HG03378 (cell line): Measurements from ENCODE around the gene TRIB2.

Source experiments
- ATAC-seq: cut with Tn5 transposase; IDR thresholded peaks from one replicate; pipeline ENCODE4 v1.9.1; 2021; ENCODE audit warnings: mild to moderate bottlenecking, moderate library complexity; ENCODE audit not compliant: unreplicated experiment

Gene TRIB2

DNA sequence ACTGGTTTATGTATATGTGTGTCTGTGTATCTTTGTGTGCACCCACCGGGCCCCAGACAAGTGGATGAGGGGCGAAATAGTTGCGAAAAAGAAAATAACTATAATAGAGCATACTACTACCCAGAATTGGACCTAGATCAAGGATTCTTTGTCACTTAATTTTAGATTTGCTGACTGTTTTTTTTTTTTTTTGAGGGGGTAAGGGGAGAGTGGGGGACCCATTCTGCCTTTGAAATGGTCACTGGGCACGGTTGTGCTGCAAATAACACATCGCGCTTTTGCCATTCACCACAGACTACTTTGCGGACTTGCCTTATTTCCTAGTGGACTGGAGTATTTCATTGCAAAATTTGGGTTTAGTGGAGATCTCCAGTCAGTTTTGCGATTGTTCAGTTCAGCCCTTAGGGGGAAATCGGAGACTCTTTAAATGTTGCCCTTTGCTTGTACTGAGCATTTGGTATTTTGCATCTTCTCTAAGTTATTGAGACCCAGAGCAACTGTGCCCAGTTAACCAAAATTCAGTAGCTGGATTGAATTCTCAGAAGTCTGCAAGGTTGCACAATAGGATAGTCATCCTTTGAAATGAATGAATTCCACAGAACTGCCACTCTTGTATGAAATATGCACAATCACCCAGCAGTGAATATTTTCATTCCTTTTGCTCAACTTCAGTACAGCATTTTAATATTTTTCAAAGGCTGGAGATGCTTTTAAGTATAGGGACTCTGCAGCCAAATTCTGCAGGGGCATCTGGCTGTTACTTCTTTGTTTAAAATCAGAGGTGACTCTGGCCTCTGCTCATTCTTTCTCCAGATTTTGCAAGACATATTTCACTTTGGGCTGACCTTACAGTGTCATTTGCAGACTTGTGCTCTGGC, 2.9 kb downstream of the TRIB2 start:
- ATAC-seq: no peak

DNA sequence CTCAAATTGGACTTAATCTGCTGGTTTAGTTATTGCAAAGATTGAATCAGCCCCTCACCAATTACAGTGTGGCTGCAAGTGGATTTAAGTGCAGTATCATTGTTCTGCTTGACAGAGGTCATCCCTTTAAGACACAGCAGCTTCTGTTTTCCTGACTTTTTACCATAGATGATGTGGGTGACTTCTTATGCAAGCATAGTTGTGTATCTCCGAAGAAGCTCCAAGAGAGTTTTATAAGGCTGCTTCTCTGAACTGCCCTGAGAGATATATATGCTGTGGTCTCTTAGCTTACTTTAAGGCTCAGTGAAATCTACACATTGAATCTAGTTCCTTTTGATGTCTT, 3.5 kb downstream of the TRIB2 start:
- ATAC-seq: no peak

DNA sequence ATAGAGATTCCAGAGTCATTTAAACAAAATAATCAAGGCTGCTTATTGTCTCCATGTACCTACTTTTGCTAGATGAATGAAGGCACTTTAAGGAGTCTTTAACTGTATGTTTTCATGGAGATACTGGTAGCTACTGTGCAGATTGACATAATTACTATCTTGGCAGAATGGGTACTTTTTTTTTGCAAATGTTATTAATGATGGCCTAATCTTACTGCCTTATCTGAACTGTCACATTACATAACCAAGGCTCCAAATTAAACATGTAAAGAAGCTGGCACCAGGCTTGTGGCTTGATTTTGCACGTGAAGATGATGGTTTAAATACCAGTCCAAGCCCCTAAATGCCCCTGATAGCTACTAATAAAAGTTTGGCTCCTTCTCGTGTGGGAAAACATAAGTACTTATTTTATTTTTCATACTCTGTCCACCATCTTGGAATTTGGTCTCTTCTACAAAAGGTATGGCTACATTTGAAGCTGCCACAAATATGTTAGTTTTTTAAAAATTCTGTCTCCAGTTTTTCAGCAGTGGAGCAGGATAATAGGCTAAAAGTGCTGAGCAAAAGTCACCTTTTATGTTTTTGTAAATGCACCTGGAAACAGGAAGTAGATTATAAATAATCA, 4.1 kb downstream of the TRIB2 start:
- ATAC-seq: no peak

DNA sequence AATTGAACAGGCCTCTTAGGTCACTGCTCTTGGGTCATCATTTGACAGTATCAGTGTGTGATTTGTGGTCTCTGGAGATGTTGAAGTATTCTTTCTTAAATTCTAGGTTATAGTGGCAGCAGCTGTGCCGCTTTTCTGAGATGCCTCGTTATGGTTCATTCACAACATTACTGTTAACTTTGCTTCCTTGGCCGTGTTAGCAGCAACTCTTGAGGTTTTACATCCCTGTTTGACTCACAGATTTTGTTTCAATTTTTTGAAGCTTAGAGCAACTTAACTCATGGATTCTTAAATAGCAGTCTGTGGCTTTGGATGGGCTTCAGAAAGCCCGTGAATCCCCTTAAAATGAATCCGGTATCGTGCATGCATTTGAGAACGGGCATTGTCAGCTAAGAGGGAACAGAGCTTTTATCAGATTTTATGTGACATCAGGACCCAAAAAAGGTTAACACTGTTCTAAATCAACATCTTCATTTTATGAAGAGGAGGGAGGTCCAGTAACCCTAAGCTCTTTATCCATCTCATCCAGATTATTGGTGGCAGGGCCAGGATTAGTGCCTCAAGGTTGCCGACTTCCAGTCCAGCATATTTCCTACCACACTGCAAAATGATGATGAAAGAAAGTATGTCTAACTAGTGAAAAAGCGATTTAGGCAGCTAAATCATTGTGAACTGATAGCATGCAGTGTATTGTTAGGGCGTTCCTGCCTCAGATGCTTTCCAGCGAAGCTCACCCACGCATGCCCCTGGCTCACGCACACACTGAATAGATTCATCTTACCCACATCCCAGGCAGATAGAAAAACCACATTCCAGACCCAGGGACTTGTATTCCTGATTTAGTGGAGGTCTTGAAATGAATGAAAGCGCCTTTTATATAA, 5.1 kb downstream of the TRIB2 start:
- no peak for ATAC-seq

DNA sequence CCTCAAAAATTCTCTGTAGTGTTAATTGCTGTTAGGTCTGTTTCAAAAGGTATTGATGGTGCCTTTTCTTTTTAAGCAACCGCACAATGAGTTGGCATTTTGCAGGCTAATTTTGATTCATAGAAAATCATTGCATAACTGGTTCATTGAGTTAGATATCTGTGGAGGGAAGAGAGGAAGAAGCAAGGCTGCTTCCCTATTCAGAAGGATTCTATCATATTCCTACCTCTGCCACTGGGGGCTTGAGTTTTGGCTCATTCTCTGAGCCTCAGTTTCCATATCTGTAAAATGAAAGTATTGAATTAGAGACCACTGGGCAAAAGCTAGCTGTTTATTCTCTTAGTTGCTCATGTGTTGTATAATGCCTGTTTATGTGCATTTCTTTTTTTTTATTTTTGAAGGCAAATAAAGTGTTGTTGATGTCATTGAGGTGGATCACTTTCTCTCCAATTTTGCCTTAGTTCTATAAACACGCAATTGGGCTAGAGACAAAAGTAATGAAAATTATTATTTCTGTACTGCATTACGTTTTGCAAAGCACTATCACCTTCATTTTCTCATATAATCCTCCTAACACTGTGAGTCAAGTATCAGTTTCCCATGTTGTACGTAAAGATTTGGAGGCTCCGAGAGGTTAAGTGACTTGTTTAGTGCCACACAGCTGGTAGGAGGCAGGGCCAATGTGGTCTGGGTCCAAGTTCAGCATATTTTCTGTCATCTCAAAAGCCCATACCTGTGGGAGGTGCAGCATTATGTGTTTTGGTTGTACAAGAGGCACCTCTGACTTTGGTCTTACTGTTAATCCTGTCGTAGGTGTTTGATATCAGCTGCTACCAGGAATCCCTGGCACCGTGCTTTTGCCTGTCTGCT, 5.9 kb downstream of the TRIB2 start:
- ATAC-seq: no peak

DNA sequence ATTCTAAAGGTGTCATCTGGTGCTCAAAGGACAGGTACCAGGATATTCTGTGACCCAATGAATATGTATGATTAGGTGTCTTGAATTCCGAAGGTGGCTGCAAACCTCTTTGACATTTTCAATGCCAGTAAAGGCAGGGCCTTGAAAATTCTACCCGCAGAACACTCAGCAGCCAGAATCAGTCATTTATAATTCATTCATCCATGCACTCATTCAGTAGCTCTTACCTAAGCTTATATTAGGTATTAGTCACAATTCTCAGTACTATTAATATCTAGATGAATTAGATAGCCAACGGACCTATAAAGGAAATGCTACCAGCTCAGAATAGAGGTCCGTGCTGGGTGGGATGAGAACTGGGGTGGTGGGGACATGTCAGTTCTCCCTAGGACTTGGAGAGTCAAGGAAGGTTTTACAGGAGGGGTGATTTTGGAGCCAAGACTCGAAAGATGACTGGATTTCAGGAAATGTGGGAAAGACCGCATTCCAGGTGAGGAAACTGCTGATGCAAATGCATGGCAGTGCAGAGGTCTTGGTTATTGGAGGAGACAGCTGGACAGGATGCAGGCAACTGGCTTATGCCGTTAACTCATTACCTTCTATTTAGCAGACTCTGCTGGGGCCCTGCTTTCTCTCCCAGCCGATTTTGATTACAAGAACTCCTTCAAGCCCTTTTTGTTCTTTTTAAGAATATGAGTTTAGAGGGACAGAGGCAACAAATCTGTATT, 7.2 kb downstream of the TRIB2 start:
- no peak for ATAC-seq

DNA sequence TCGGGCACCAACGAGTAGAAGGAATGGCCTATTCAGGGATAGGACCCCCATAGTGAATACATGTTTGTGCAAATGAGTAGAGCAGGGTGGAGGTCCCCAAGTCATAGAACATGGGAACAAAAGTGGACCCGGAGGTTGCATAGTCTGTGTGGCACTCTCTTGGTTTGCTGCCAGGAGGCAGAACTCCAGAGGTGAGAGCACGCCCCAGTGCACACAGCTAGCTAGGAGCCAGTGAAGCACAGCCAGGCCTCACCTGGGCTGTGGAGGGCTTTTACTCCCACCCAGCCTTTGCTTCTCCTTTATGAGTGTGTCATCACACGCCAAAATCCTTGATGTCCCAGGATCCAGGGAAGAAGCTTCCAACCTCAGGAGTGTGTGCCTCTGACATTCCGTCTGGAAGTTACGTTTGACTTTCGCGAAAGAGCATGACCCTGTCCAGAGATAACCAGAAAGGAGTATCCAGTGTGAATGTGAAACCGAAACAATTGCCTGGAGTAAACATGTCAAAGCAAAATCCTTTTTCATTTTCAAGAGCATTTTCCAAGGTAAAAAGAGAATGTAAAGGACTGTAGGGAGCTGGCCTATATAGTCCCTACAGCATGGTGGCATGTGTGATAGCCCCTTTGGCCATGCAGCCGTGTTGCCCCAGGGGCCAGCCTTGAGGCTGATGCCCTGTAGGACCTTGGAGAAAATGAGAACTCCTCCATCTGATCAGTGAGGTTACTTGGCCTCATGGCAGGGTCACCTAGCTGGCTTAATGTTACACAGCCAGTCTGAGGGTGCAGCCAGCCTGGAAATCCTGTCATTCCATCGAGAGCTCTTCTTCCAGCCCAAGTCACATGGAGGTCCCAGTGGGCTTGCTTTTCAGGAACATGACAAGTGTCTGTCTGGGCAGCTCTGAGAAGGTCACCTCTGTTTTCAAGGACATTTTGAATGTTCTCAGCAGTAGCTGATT, 8.8 kb downstream of the TRIB2 start:
- ATAC-seq: no peak

DNA sequence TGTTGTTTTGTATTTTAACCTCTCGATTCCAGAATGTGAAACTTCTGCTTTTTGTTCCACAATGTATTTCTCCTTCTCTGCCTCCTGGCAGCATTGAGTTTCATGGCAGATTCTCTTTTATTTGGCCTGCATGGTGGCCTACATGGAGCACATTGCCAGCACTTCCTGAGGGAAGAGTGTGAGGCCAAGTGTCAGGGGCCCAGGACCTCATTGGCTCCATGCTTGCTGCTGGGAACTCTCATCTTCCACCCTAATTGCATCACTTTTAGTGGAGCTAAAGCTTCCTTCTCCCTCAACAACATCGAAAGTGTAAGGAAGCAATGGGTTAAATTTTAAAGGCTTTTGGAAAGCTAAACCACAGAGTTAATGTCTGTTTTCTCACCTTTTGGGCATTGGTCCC, 9.5 kb downstream of the TRIB2 start:
- no peak for ATAC-seq

DNA sequence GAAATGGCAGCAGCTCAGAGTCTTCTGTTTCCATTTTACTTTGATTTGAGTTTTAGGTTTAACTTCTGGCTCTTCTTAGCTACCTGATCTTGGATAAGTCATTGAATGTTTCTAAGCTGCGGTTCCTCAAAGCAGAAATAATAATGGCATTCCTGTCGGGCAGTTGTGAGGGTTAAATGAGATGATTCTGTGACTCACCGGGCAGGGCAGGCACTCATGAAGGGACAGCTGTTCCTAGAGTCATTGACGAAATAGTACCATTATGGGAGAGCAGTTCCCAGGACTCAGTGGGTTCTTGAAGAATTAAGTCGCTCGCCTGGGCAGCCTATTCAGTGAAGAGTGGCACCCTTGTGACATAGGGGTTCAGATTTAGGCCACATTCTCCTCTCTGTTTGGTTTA, 10.3 kb downstream of the TRIB2 start:
- ATAC-seq: no peak

DNA sequence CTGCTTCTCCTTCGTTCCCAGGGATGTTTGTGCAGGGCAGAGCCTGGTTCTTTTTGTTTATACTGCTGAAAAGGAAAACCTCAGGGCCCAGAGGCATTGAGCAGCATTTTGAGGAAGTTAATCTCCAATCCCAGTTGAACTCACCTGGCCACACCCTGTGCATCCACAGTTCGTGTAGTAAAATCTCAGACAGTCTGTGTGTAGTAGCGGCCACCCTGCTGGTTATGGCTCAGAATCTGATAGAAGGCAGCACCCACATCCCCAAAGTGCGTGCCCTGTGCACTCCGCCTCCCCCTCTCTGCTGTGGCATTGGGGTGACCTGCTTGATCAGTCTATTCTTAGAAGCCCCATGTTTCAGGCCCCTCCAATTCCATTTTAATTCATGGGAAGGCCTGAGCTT, 10.9 kb downstream of the TRIB2 start:
- no peak for ATAC-seq

DNA sequence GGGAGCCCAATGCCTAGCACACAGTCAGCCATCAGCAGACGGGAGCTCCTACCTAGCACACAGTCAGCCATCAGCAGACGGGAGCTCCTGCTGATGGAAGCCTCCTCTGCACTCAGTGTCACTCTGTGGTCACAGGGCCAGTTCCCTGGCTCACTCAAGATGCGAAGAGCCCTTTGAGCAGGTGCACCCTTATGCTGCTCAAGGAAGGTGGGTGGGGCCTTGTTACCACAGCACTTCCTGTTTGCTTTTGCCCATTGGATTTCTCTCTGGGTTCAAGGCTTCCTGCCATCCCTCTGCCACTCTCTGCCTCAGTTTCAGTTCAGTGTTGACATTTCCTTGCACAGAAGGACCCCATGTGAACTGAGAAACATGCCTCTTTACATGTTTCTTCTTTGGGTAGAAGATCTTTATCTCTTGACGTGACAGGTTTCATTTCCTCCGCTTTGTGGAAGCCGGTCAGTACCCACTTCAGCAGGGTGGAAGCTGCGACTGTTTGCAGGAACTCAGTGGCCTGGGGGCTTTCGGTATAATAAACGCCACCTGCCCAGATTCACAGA, 11.6 kb downstream of the TRIB2 start:
- peak; percentile 93 for ATAC-seq

DNA sequence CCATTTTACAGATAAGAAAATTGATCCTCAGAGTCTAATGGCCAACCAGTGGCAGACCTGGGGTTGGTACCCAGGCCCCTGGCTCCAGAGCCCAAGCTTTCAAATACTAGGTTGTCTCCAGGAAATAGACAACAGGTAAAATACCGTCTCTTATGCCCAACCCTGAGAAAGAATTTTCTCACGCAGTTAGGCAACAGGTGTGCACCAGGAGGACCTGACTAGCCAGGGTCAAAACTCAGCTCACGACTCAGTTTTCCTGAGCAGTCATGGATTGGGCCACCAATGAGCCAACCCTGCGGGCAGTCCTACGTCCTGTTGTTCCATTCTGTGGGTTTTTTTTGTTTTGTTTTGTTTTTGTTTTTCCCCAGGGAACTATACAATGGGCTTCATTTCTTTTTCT, 13.5 kb downstream of the TRIB2 start:
- no peak for ATAC-seq

DNA sequence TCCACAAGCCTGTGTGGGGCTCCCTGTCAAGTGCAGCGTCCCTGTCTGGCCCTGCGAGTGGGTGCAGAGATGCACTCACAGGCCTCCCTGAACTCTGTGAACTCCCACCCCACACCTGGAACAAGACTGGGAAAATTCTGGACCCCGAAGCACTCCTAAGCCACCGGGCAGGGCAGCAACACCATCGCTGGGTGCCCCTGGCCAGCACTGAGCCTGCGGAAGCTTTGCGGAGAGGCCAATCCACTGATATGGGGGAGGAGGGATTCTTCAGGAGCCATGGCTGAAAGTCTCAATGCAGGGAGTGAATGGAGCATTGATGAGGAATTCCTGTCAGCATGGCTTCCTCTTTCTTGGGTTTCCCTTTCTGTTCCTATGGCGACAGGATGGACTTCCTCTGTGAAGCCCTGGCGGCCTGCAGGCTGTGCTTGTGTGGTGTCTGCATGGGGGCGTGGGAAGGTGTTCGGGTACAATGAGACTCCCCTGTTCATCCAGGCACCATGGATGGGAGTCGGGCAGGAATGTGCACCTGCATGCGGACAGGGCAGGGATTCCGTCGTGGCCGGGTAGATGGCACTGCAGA, 15.1 kb downstream of the TRIB2 start:
- ATAC-seq: no peak

DNA sequence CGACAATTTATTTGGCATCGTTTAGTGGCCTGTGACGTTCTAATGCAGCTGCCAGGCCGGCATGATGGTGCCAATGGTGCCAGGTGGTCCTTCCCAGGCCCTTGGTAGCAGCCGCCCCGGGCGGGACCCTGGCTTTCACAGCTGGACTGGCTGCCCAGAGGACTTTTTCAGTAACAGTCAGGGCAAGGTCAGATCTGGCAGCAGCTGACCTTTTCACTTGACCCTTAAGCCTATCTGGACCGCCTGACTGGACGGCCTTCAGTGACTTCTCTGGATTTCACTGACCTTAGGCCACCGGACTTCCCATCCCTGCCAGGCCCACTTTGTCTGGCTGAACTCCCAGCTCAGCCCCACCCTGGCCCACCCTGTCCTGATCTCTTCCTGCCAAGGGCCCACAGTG, 15.9 kb downstream of the TRIB2 start:
- ATAC-seq: no peak

DNA sequence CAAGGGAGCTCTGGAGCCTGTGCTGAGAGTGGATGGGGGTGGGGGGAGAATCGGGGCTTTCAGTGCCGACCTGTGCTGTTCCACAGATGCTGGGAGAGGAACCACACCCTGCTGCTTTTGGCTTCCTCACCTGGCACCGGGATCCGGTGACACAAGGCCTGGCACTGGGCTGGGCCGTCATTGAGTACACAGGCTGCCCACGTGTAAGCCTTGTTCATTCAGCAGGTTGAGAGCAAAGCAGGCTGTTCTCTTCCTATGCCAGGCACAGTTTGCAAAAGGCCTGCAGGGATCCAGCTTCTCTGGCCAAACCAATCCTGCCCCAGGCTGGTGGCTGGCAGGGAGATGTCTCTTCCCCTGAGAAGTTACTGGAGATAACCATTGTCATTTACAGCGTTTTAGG, 17.1 kb downstream of the TRIB2 start:
- ATAC-seq: no peak

DNA sequence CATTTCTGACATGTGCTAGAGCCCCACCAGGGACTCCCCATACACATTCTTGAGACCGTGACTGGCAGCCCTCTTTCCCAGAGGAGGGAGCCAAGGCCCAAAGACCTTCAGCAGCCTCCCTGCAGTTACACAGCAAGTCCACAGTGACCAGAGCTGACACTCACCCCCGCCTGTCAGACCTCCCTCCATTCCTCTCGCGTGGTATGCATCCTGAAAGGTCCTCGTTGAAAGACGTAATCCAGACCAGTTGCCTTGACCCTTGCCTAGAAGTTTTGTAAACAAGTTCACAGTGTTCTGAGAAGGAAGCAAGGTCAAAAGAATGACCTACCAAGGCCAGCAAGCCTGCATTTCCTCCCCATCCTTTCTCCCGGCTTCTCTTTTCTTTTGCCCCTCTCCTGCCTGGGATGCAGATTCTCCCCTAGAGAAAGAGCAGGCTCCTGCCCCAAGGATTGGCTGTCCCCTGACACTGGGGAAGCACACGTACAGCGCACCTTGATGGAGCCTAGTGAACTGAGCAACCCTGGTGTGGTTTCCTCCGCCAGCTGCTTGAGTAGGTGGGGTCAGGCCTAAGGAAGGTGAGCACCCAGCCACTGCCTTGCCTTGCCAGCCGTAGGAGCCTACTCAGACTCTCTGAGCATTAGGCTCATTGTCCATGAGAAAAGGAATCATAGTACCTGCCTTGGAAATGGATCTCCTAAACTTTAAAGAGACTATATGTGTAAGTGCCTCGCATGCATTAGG, 18.3 kb downstream of the TRIB2 start:
- ATAC-seq: no peak

DNA sequence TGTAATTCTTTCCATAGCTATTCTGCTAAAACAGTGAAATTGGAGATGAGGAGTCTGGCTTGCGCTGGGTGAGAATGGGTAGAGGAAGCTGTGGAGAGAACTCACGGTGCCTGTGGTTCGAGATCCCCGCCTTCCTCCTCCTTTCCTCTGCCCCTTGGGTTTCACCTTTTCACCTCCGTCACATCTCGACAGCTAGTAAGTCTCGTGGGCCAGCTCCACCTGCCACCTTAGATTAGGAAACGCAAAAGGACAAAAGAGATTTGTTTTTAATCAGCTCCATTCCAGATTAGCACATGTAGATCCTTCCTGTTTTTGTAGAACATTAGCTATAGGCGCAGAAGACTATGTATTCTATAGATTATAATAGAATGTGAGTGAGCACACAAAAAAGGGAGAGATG, 20.6 kb downstream of the TRIB2 start:
- no peak for ATAC-seq
